HUDEP-2 (cell line): ENCODE results near the gene ZNF519.

Source experiments
- DNase-seq, 76 experiments: peaks; one replicate each; lab custom pipeline; 2025; ENCODE audit not compliant: unreplicated experiment in 76 of 76; lab: John Stamatoyannopoulos, UW

ZNF519 gene

DNA sequence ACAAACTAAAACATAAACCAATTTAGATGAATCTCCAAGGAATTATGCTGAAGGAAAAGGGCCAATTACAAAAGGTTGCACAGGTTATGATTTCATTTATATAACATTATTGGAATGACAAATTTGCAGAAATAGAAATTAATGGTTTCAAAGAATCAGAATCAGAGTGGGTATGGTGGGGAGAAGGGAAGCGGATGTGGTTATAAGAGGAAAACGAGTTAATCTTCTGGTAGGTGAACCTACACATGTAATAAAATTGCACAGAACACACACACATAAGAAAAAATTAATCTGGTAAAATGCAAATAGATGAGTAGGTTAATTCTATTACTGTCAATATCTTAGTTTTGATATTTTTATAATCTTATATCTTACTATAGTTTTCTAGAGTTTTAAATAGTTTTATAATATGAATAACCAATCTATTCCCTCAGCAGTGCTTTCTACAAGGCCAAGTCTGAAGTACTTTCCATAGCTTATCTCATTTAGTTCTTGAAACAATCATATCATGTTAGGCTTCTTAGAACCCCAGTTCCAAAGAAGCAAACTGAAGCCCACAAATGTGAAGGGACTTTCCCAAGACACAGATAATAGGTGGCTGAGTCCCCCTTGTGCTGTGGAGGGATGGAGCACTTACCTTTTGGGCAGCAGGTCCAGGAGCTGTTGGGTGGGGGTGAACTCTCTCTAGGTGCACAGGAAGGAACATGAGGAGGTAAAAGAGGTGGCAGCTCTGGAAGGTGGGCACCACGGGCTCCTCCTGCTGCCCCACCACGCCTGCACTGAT is 31.5 kb downstream of the ZNF519 start:
- no peak for DNase-seq

DNA sequence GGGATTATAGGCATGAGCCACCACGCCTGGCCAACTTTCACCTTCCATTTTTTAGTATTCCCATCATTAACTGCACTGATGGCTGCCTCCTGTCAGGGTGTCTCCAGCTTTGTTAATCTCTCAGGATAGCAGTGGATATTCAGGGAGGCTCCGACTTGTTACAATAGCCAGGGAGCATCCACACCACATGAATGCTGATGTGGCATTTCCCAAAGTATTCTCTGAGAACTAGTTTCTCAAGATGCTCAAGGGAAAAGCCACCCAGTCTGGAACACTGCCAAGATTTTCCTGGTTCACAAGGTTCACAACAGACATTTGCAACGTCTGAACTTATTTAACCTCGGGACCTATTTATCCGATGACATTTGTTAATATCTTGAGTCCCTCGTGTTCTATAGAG is 33.8 kb downstream of the ZNF519 start:
- DNase-seq: no peak

- DNase-seq: no peak
These were observed 34.5 kb downstream of the ZNF519 start for GRCh38 chr18:14097761-14098160.

DNA sequence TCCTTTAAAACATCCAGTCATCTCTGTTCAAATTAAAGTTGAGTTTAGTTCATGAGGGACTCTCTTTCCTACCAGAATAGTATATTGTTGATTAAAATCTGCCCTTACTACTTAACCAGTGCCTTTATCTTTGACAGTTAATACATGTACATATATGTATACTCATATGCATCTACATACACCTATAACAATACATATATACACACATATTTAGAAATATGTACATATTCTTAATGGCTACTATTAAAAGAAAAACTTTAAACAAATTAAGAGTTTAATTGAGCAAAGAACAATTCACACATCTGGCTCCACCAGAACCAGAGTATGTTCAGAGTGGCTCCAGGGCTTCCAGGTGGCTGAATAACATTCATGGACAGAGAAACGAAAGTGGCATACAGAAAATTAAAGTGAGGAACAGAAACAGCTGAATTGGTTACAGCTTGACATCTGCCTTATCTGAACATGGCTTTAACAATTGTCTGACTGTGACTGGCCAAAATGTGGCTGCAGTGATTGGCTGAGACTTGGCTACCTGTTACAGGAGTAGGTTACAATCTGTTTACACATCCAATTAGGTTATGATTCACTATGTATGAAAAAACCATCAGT is 38.8 kb downstream of the ZNF519 start:
- no peak for DNase-seq

- no peak for DNase-seq
These were observed 39.5 kb downstream of the ZNF519 start for GRCh38 chr18:14092625-14093306.

DNA sequence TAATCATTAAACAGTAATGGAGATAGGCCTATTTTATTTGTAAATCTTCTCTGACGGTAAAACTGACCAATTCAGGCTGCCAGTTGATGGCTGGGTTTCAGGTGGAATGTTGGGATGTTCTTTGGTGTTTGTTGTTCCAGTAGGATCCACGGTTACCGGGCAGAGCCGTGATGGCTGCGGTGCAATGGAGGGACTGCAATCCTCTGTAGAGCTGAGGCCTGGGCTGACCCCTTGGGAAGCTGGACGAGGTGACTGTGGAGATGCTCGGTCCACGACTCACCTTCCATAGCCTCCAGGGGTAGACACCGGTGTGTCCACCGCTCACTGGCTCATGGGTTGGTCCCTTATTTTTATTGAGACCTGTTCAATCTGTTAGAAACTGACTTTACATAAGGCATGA is 42.5 kb downstream of the ZNF519 start:
- no peak for DNase-seq

DNA sequence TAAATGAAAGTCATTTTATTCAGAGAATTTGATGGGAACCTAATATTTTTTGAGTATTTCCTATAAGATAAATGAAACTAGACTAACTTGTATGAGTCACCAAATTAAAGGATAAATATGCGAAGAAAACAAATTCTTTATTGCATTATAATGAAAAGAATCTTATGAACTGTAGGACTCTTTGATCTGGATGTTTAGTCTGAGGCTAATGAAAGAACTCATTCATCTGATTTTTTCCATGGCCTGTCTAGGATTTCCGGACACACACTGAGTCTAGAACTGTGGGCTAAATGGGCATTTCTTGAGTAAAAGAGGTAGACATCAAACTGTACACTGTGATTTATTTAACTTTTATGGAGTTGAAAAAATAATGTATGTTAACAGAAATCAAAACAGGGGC is 43.0 kb downstream of the ZNF519 start:
- no peak for DNase-seq

- peak in 13 of 76 experiments; percentile 0 to 55 (median 8) for DNase-seq
These were observed 45.6 kb downstream of the ZNF519 start for GRCh38 chr18:14086458-14087231.

DNA sequence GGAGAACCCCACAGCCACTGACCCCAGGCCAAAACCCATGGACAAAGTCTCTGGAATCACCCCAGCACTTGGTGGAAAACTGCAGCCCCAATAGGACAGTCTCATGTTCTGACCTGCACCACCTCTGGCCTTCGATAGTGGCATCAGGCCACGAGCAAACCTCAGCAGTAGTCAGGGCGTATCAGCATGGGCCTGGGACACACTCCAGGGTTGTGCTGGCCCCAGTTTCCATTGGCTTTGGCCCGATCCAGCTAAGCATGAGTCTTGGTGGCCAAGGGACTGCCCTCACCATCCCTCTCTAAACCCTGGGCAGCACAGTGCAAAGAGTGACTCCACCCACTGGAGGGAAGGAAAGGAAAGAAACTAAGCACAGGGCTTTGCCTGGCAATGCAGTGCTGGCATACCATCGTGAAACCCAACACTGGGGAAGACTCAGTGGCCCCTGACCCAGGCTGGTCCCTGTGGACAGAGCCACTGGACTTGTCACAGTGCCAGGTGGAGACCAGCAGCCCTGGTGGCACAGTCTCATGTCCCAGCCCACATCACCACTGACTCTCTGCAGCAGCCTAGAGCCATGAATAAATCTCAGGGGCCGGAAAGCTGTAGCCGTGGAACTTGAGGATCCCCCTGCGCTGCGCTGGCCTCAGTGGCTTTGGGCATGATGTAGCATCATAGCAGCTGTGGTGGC is 46.3 kb downstream of the ZNF519 start:
- DNase-seq: no peak

DNA sequence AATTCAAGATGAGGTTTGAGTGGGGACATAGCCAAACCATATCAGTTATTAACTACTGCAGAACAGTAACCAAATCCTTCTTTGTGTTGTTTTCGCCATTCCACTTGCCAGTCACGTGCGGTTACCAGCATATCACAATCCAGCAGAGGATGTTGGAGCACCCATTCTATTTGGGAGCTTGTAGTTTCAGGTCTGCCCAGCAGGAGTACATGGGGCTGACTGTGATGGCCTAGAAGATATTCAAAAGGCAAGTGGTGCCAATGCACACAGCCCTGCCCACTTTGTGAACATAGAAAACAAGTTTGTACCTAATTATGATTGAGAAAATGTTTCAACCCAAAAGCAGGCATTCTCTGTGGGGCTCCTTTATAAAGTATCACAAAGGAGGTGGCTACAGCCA is 57.0 kb downstream of the ZNF519 start:
- DNase-seq: peak in 1 of 76 experiments; percentile 3

GRCh38 chr18:14074187-14074586 is 58.0 kb downstream of the ZNF519 start:
- DNase-seq: peak in 4 of 76 experiments; percentile 0 to 5 (median 2)

- no peak for DNase-seq
These were observed 78.6 kb downstream of the ZNF519 start for GRCh38 chr18:14053661-14054060.
